Upper lobe of right lung (tissue), 1 donor: Measurements from ENCODE around the gene DPYD. TPM values are rescaled to one million over a fixed set of nuclear protein-coding genes. Genes with fewer than 3 reads are reported as not detected.

Source experiments
- ATAC-seq: fragments of 200-7000 bp; cut with Tn5 transposase; one replicate; pipeline ENCODE4 v1.9.1; 2020; ENCODE audit warnings: mild to moderate bottlenecking, moderate library complexity
- DNase-seq: peaks from one replicate; pipeline ENCODE4 v3.0.0-alpha.2; 2020
- H3K27ac ChIP-seq: fragments of 200-600 bp; one replicate; pipeline ENCODE4 v1.8.0; 2022
- H3K27me3 ChIP-seq: fragments of 200-600 bp; one replicate; pipeline ENCODE4 v1.8.0; 2022; ENCODE audit warnings: mild to moderate bottlenecking
- H3K36me3 ChIP-seq: fragments of 200-600 bp; one replicate; pipeline ENCODE4 v1.8.0; 2022
- H3K4me1 ChIP-seq: fragments of 200-600 bp; one replicate; pipeline ENCODE4 v1.8.0; 2022
- H3K4me3 ChIP-seq: fragments of 200-600 bp; one replicate; pipeline ENCODE4 v1.8.0; 2022; ENCODE audit warnings: mild to moderate bottlenecking
- H3K9me3 ChIP-seq: fragments of 200-600 bp; one replicate; pipeline ENCODE4 v1.8.0; 2022
- CTCF ChIP-seq: fragments of 200-600 bp; IDR thresholded peaks from one replicate; pipeline ENCODE4 v1.8.0; 2022; ENCODE audit warnings: antibody characterized with exemption
- intact Hi-C: fragments of 100-400 bp; cut with DNase I; formaldehyde crosslinking; loops from one replicate; pipeline ENCODE4 v1.11.0; 2022
- total RNA-seq: library from RNA; stranded (reverse); fragmentation: NEBNext Ultra II Directional; extraction: Animal tissue kit (Norgen Biotek cat#: 25700); gene quantifications from one replicate; pipeline ENCODE4 v1.2.1, GENCODE V29; 2021
- donor health status: DM: no; HTN: yes; CAD: no; lungs with severe emphysema.

Gene DPYD
- total RNA-seq, 1 donor from 2014 or later = 82.7 TPM

- no peak for TF ChIP-seq CTCF
- Histone ChIP-seq H3K27me3 (no peaks in the 10 kb centered on the region), H3K4me3 (no peak overlapping the region), H3K4me1 (no peaks in the 10 kb centered on the region), H3K27ac (no peak overlapping the region), H3K36me3 (no peaks in the 10 kb centered on the region), H3K9me3 (no peaks in the 10 kb centered on the region)
- intact Hi-C loops = no loop called here
- ATAC-seq = no peak
- no peak for DNase-seq
Measured at GRCh38 chr1:97047421-97047793, 873.4 kb downstream of the DPYD start.

GRCh38 chr1:97046765-97047420 lies 873.9 kb downstream of the DPYD start:
- no peak for TF ChIP-seq CTCF
- H3K27ac ChIP-seq = no peak overlapping the region

GRCh38 chr1:97044159-97044760 lies 876.6 kb downstream of the DPYD start:
- ATAC-seq (peak; percentile 26), DNase-seq (no peak)
- intact Hi-C loops = no loop called here
- H3K4me3 ChIP-seq = no peak overlapping the region
- H3K27me3 ChIP-seq = no peaks in the 10 kb centered on the region
- no peaks in the 10 kb centered on the region for H3K4me1 ChIP-seq
- no peak for TF ChIP-seq CTCF
- no peak overlapping the region for H3K27ac ChIP-seq
- no peaks in the 10 kb centered on the region for H3K9me3 ChIP-seq
- H3K36me3 ChIP-seq = no peaks in the 10 kb centered on the region

More at GRCh38 chr1:97046765-97047420, 873.9 kb downstream of the DPYD start:
- Histone ChIP-seq H3K4me1 (no peaks in the 10 kb centered on the region), H3K36me3 (no peaks in the 10 kb centered on the region), H3K4me3 (no peak overlapping the region), H3K9me3 (no peaks in the 10 kb centered on the region), H3K27me3 (no peaks in the 10 kb centered on the region)
- ATAC-seq (no peak), DNase-seq (no peak)
- intact Hi-C loops = no loop called here

GRCh38 chr1:97042551-97042950 lies 878.3 kb downstream of the DPYD start:
- ATAC-seq = no peak
- no peaks in the 10 kb centered on the region for H3K36me3 ChIP-seq
- intact Hi-C loops = no loop called here
- no peak overlapping the region for H3K4me3 ChIP-seq
- no peak for DNase-seq
- no peaks in the 10 kb centered on the region for H3K9me3 ChIP-seq
- no peaks in the 10 kb centered on the region for H3K27me3 ChIP-seq
- TF ChIP-seq CTCF = no peak
- no peak overlapping the region for H3K27ac ChIP-seq
- no peaks in the 10 kb centered on the region for H3K4me1 ChIP-seq

GRCh38 chr1:97041026-97041425 lies 879.8 kb downstream of the DPYD start:
- no peaks in the 10 kb centered on the region for H3K36me3 ChIP-seq
- H3K4me1 ChIP-seq = no peaks in the 10 kb centered on the region
- ATAC-seq = no peak
- H3K9me3 ChIP-seq = no peaks in the 10 kb centered on the region
- H3K4me3 ChIP-seq = no peak overlapping the region
- DNase-seq = no peak
- no peak for TF ChIP-seq CTCF
- intact Hi-C loops = no loop called here
- no peak overlapping the region for H3K27ac ChIP-seq
- H3K27me3 ChIP-seq = no peaks in the 10 kb centered on the region
